ENCODE results near the gene LBP.

DNA sequence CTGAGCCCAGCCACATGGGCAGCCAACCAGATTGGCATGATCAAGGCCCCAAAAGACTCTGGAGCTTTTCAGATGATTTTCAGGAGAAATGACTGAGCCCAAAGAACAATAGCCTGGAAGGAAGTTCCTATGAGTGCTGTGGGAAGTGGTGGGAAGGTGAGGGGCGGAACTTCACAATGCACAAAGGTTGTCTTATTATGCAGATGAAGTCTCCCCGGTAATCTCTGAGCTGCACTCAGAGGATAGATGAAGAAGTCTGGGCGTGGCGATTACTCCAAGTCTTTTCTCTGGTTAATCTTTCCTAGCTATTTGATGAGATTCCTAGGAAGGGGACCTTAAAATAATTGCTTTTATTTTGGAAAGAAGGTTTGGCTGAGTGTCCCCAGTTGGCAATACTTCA is 36.9 kb downstream of the LBP start:
- TF ChIP-seq, protein P1, sequence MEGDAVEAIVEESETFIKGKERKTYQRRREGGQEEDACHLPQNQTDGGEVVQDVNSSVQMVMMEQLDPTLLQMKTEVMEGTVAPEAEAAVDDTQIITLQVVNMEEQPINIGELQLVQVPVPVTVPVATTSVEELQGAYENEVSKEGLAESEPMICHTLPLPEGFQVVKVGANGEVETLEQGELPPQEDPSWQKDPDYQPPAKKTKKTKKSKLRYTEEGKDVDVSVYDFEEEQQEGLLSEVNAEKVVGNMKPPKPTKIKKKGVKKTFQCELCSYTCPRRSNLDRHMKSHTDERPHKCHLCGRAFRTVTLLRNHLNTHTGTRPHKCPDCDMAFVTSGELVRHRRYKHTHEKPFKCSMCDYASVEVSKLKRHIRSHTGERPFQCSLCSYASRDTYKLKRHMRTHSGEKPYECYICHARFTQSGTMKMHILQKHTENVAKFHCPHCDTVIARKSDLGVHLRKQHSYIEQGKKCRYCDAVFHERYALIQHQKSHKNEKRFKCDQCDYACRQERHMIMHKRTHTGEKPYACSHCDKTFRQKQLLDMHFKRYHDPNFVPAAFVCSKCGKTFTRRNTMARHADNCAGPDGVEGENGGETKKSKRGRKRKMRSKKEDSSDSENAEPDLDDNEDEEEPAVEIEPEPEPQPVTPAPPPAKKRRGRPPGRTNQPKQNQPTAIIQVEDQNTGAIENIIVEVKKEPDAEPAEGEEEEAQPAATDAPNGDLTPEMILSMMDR (conservative IDR thresholded peaks at IDR 0.05; ENCODE audit: low read depth, low read length), result no peak
- TF ChIP-seq EZH2 (IDR thresholded peaks at IDR 0.05; ENCODE audit: borderline replicate concordance, low read depth, low read length, poor library complexity, severe bottlenecking), result no peak

Data from A673 (cell line).